ENCODE measurements around the gene MERTK. TPM values are rescaled to one million over a fixed set of nuclear protein-coding genes. Genes with fewer than 3 reads are reported as not detected.
"Not testable (repeated sequence)": the region's sequence is repeated elsewhere in the genome, so short reads cannot be mapped to it uniquely, and the experiment has no call there.

MERTK gene
- total and polyA plus RNA-seq, 10 of the 15 experiments (the other 5 are each of a cell fraction or from before 2014, with no cell fraction given): 0.13 to 30.6 (median 0.50) TPM

GRCh38 chr2:112065966-112066365 is 167.6 kb downstream of the MERTK start:
- ATAC-seq (peak; percentile 66), FAIRE-seq (no peak), DNase-seq (ENCODE audit: low read depth, low spot score) (no peak)
- WGBS (ENCODE audit: insufficient coverage, insufficient replicate concordance, low lambda C conversion rate, missing lambda C conversion rate): 0% methylated on average over 1 of the region's 1 CpG
- H3K27me3 ChIP-seq (replicated peaks in 1 of 2; ENCODE audit: control insufficient read depth in 2 of 2, insufficient read depth in 2 of 2, low read length in 1 of 2): no peaks in the 10 kb centered on the region
- BruUV-seq (replicated peaks): no TSS peak
- no peak overlapping the region; the same call in 1 of the 2 replicates for H3K27ac ChIP-seq (ENCODE audit: control insufficient read depth, insufficient read depth)
- H3K9ac ChIP-seq (ENCODE audit: control insufficient read depth, insufficient read depth, low read length): no peak overlapping the region
- CTCF ChIA-PET: no interaction called here
- TF ChIP-seq POLR2AphosphoS5 (IDR thresholded peaks at IDR 0.05; ENCODE audit: low read length) (no peak), HDAC6 (IDR thresholded peaks at IDR 0.05; ENCODE audit: unreplicated experiment) (no peak), IRF4 (IDR thresholded peaks at IDR 0.05; ENCODE audit: low read depth, low read length) (no peak), KLF5 (IDR thresholded peaks at IDR 0.05; ENCODE audit: partially characterized antibody) (no peak), PKNOX1 (IDR thresholded peaks at IDR 0.05) (peak; percentile 36; the same call in 1 of the 2 replicates), WRNIP1 (IDR thresholded peaks at IDR 0.05; ENCODE audit: borderline replicate concordance, low read depth, low read length) (no peak), FOXM1 (IDR thresholded peaks at IDR 0.05; ENCODE audit: low read depth, low read length) (no peak), RUNX3 (IDR thresholded peaks at IDR 0.05; ENCODE audit: low read length) (peak; percentile 53), RELA (IDR thresholded peaks at IDR 0.05; ENCODE audit: borderline replicate concordance, partially characterized antibody) (no peak), SMAD1 (IDR thresholded peaks at IDR 0.05; ENCODE audit: low read depth, partially characterized antibody) (no peak)
- peaks cover 0 to 34% of the 10 kb centered on the region in 2 experiments for H3K36me3 ChIP-seq (ENCODE audit: control insufficient read depth in 2 of 2, insufficient read depth in 2 of 2, low read length in 1 of 2)
- intact Hi-C loops (cut with micrococcal nuclease; ENCODE audit: unreplicated experiment): no loop called here
- in situ Hi-C loops (cut with MboI): no loop called here
- RAD21 ChIA-PET (ENCODE audit: unreplicated experiment): no interaction called here
- H3K79me2 ChIP-seq (ENCODE audit: control insufficient read depth, insufficient read depth, low read length): no peaks in the 10 kb centered on the region; the same call in none of the 2 replicates
- H3K4me3 ChIP-seq: no peak overlapping the region
- peaks cover 9% of the 10 kb centered on the region for H3K9me3 ChIP-seq (replicated peaks; ENCODE audit: control insufficient read depth, insufficient read depth, low read length)
- POLR2A ChIA-PET: no interaction called here
- peak overlapping the region; percentile 15; the same call in 1 of the 2 replicates for H3K4me2 ChIP-seq (ENCODE audit: control insufficient read depth, insufficient read depth)
- SMC1A ChIA-PET (ENCODE audit: uncharacterized antibody, unreplicated experiment): no interaction called here
- H3K4me1 ChIP-seq (ENCODE audit: control insufficient read depth, insufficient read depth, low read length): peaks cover 24% of the 10 kb centered on the region
- no peak overlapping the region for H2AFZ ChIP-seq (ENCODE audit: control insufficient read depth, low read depth, low read length)
- H4K20me1 ChIP-seq (ENCODE audit: control insufficient read depth, insufficient read depth): no peaks in the 10 kb centered on the region

- H3K36me3 ChIP-seq (ENCODE audit: control insufficient read depth in 2 of 2, insufficient read depth in 2 of 2, low read length in 1 of 2): peaks cover 0 to 19% of the 10 kb centered on the region in 2 experiments; a peak in 3 of 4 replicates
- H3K79me2 ChIP-seq (ENCODE audit: control insufficient read depth, insufficient read depth, low read length); H4K20me1 ChIP-seq (ENCODE audit: control insufficient read depth, insufficient read depth); in situ Hi-C loops (cut with MboI); POLR2A ChIA-PET; intact Hi-C loops (cut with micrococcal nuclease; ENCODE audit: unreplicated experiment); H3K4me2 ChIP-seq (ENCODE audit: control insufficient read depth, insufficient read depth); H2AFZ ChIP-seq (ENCODE audit: control insufficient read depth, low read depth, low read length); H3K27ac ChIP-seq (ENCODE audit: control insufficient read depth, insufficient read depth); DNase-seq (ENCODE audit: low read depth, low spot score); FAIRE-seq; BruUV-seq (replicated peaks); H3K9ac ChIP-seq (ENCODE audit: control insufficient read depth, insufficient read depth, low read length); ATAC-seq; H3K27me3 ChIP-seq (replicated peaks in 1 of 2; ENCODE audit: control insufficient read depth in 2 of 2, insufficient read depth in 2 of 2, low read length in 1 of 2); H3K4me3 ChIP-seq; RAD21 ChIA-PET (ENCODE audit: unreplicated experiment): not testable (repeated sequence)
- SMC1A ChIA-PET (ENCODE audit: uncharacterized antibody, unreplicated experiment): interaction anchor here (0.8 kb wide), 1 partner anchor 121 kb away, joined by 3 read pairs; no protein-coding TSS in a partner anchor
- H3K9me3 ChIP-seq (replicated peaks; ENCODE audit: control insufficient read depth, insufficient read depth, low read length): peaks cover 14% of the 10 kb centered on the region
- CTCF ChIA-PET: interaction anchor here (0.7 kb wide), 1 partner anchor 64 kb away, joined by 4 read pairs; no protein-coding TSS in a partner anchor
- H3K4me1 ChIP-seq (ENCODE audit: control insufficient read depth, insufficient read depth, low read length): peaks cover 10% of the 10 kb centered on the region
Measured at GRCh38 chr2:112069794-112070193, 171.4 kb downstream of the MERTK start.

Measured in GM12878 (cell line).